ENCODE measurements around the gene PBRM1.

The PBRM1 gene

GRCh38 chr3:52694528-52695189, 8.9 kb upstream of the PBRM1 start:
- DNase-seq: no peak

GRCh38 chr3:52693071-52693470, 7.4 kb upstream of the PBRM1 start:
- Mint-ChIP-seq H3K27ac (peak overlapping the region in 1 of 2 donors; percentile 70), H3K27me3 (no peaks in the 10 kb centered on the region), H3K36me3 (ENCODE audit: insufficient read depth) (peaks cover 87% of the 10 kb centered on the region), H3K4me3 (no peak overlapping the region), H3K9me3 (no peaks in the 10 kb centered on the region), H3K4me1 (ENCODE audit: low read depth in 2 of 2) (peaks cover 6 to 13% of the 10 kb centered on the region in 2 donors)
- ATAC-seq (replicated peaks) (no peak), DNase-seq (no peak)

More at GRCh38 chr3:52694528-52695189, 8.9 kb upstream of the PBRM1 start:
- H3K27ac Mint-ChIP-seq: no peak overlapping the region
- H3K36me3 Mint-ChIP-seq (ENCODE audit: insufficient read depth): peaks cover 76% of the 10 kb centered on the region
- H3K27me3 Mint-ChIP-seq: no peaks in the 10 kb centered on the region
- peaks cover 6 to 13% of the 10 kb centered on the region in 2 donors for H3K4me1 Mint-ChIP-seq (ENCODE audit: low read depth in 2 of 2)
- no peak overlapping the region for H3K4me3 Mint-ChIP-seq
- ATAC-seq (replicated peaks): no peak
- no peaks in the 10 kb centered on the region for H3K9me3 Mint-ChIP-seq

GRCh38 chr3:52690560-52690959, 4.8 kb upstream of the PBRM1 start:
- ATAC-seq (replicated peaks) (no peak), DNase-seq (no peak)
- peak overlapping the region in 1 of 2 donors; percentile 44 for H3K27ac Mint-ChIP-seq
- peaks cover 91% of the 10 kb centered on the region for H3K36me3 Mint-ChIP-seq (ENCODE audit: insufficient read depth)
- H3K4me3 Mint-ChIP-seq: no peak overlapping the region
- no peaks in the 10 kb centered on the region for H3K9me3 Mint-ChIP-seq
- no peaks in the 10 kb centered on the region for H3K27me3 Mint-ChIP-seq
- peaks cover 11 to 20% of the 10 kb centered on the region in 2 donors for H3K4me1 Mint-ChIP-seq (ENCODE audit: low read depth in 2 of 2)

GRCh38 chr3:52689151-52689550, 3.4 kb upstream of the PBRM1 start:
- H3K4me3 Mint-ChIP-seq: no peak overlapping the region
- H3K27ac Mint-ChIP-seq: peak overlapping the region; percentile 44 to 49
- H3K9me3 Mint-ChIP-seq: no peaks in the 10 kb centered on the region
- ATAC-seq (replicated peaks): no peak
- DNase-seq: no peak
- H3K4me1 Mint-ChIP-seq (ENCODE audit: low read depth in 2 of 2): peaks cover 17 to 30% of the 10 kb centered on the region in 2 donors
- no peaks in the 10 kb centered on the region for H3K27me3 Mint-ChIP-seq
- H3K36me3 Mint-ChIP-seq (ENCODE audit: insufficient read depth): peaks cover 82% of the 10 kb centered on the region

GRCh38 chr3:52688266-52688665, 2.6 kb upstream of the PBRM1 start:
- Mint-ChIP-seq H3K36me3 (ENCODE audit: insufficient read depth) (peaks cover 73% of the 10 kb centered on the region), H3K9me3 (no peaks in the 10 kb centered on the region), H3K27me3 (no peaks in the 10 kb centered on the region), H3K27ac (no peak overlapping the region), H3K4me1 (ENCODE audit: low read depth in 2 of 2) (peaks cover 17 to 24% of the 10 kb centered on the region in 2 donors), H3K4me3 (no peak overlapping the region)
- ATAC-seq (replicated peaks) (no peak), DNase-seq (no peak)

- H3K4me3 Mint-ChIP-seq: peak overlapping the region; percentile 95 to 96
- peak overlapping the region; percentile 98 to 99 for H3K27ac Mint-ChIP-seq
- no peaks in the 10 kb centered on the region for H3K27me3 Mint-ChIP-seq
- peaks cover 47% of the 10 kb centered on the region for H3K36me3 Mint-ChIP-seq (ENCODE audit: insufficient read depth)
- H3K4me1 Mint-ChIP-seq (ENCODE audit: low read depth in 2 of 2): peaks cover 19 to 35% of the 10 kb centered on the region in 2 donors
- H3K9me3 Mint-ChIP-seq: no peaks in the 10 kb centered on the region
- DNase-seq (peak; percentile 65 to 71 (median 69)), ATAC-seq (replicated peaks) (peak; percentile 75)
These were observed 416 bp downstream of the PBRM1 start for GRCh38 chr3:52685285-52685708.

- no peaks in the 10 kb centered on the region for H3K27me3 Mint-ChIP-seq
- H3K9me3 Mint-ChIP-seq: no peaks in the 10 kb centered on the region
- peaks cover 43% of the 10 kb centered on the region for H3K36me3 Mint-ChIP-seq (ENCODE audit: insufficient read depth)
- ATAC-seq (replicated peaks) (no peak), DNase-seq (no peak)
- peaks cover 23 to 36% of the 10 kb centered on the region in 2 donors for H3K4me1 Mint-ChIP-seq (ENCODE audit: low read depth in 2 of 2)
- H3K27ac Mint-ChIP-seq: peak overlapping the region; percentile 98 to 99
- H3K4me3 Mint-ChIP-seq: peak overlapping the region; percentile 95 to 96
These were observed 1.5 kb downstream of the PBRM1 start for GRCh38 chr3:52684184-52684583.

GRCh38 chr3:52683611-52684010, 2.1 kb downstream of the PBRM1 start:
- Mint-ChIP-seq H3K36me3 (ENCODE audit: insufficient read depth) (peaks cover 43% of the 10 kb centered on the region), H3K27ac (peak overlapping the region; percentile 41 to 49), H3K4me1 (ENCODE audit: low read depth in 2 of 2) (peaks cover 27 to 41% of the 10 kb centered on the region in 2 donors), H3K27me3 (no peaks in the 10 kb centered on the region), H3K9me3 (no peaks in the 10 kb centered on the region), H3K4me3 (no peak overlapping the region)
- ATAC-seq (replicated peaks) (no peak), DNase-seq (no peak)

- H3K27me3 Mint-ChIP-seq: no peaks in the 10 kb centered on the region
- ATAC-seq (replicated peaks) (no peak), DNase-seq (no peak)
- H3K27ac Mint-ChIP-seq: peak overlapping the region; percentile 9 to 62
- peaks cover 27 to 38% of the 10 kb centered on the region in 2 donors for H3K4me1 Mint-ChIP-seq (ENCODE audit: low read depth in 2 of 2)
- peaks cover 46% of the 10 kb centered on the region for H3K36me3 Mint-ChIP-seq (ENCODE audit: insufficient read depth)
- no peak overlapping the region for H3K4me3 Mint-ChIP-seq
- no peaks in the 10 kb centered on the region for H3K9me3 Mint-ChIP-seq
These were observed 3.7 kb downstream of the PBRM1 start for GRCh38 chr3:52682016-52682415.

GRCh38 chr3:52681596-52681995, 4.1 kb downstream of the PBRM1 start:
- H3K4me3 Mint-ChIP-seq: no peak overlapping the region
- no peaks in the 10 kb centered on the region for H3K9me3 Mint-ChIP-seq
- H3K27ac Mint-ChIP-seq: peak overlapping the region; percentile 9 to 62
- peaks cover 50% of the 10 kb centered on the region for H3K36me3 Mint-ChIP-seq (ENCODE audit: insufficient read depth)
- no peak for ATAC-seq (replicated peaks)
- H3K4me1 Mint-ChIP-seq (ENCODE audit: low read depth in 2 of 2): peaks cover 26 to 35% of the 10 kb centered on the region in 2 donors
- H3K27me3 Mint-ChIP-seq: no peaks in the 10 kb centered on the region
- no peak for DNase-seq

- Mint-ChIP-seq H3K9me3 (no peaks in the 10 kb centered on the region), H3K4me3 (no peak overlapping the region), H3K27me3 (no peaks in the 10 kb centered on the region), H3K27ac (peak overlapping the region; percentile 78 to 83), H3K36me3 (ENCODE audit: insufficient read depth) (peaks cover 55% of the 10 kb centered on the region), H3K4me1 (ENCODE audit: low read depth in 2 of 2) (peaks cover 20 to 27% of the 10 kb centered on the region in 2 donors)
- no peak for ATAC-seq (replicated peaks)
- DNase-seq: no peak
These were observed 5.9 kb downstream of the PBRM1 start for GRCh38 chr3:52679811-52680210.

GRCh38 chr3:52679199-52679538, 6.5 kb downstream of the PBRM1 start:
- DNase-seq: no peak
- Mint-ChIP-seq H3K27me3 (no peaks in the 10 kb centered on the region), H3K36me3 (ENCODE audit: insufficient read depth) (peaks cover 60% of the 10 kb centered on the region), H3K4me1 (ENCODE audit: low read depth in 2 of 2) (peaks cover 14 to 23% of the 10 kb centered on the region in 2 donors), H3K27ac (peak overlapping the region in 1 of 2 donors; percentile 78), H3K4me3 (no peak overlapping the region), H3K9me3 (no peaks in the 10 kb centered on the region)
- ATAC-seq (replicated peaks): no peak

- DNase-seq (no peak), ATAC-seq (replicated peaks) (no peak)
- H3K4me1 Mint-ChIP-seq (ENCODE audit: low read depth in 2 of 2): peaks cover 14 to 23% of the 10 kb centered on the region in 2 donors
- peaks cover 65% of the 10 kb centered on the region for H3K36me3 Mint-ChIP-seq (ENCODE audit: insufficient read depth)
- H3K27ac Mint-ChIP-seq: no peak overlapping the region
- H3K4me3 Mint-ChIP-seq: no peak overlapping the region
- no peaks in the 10 kb centered on the region for H3K9me3 Mint-ChIP-seq
- H3K27me3 Mint-ChIP-seq: no peaks in the 10 kb centered on the region
These were observed 7.2 kb downstream of the PBRM1 start for GRCh38 chr3:52678265-52679198.

All from effector memory CD8-positive, alpha-beta T cell (primary cell).